PC-3 (cell line): ENCODE results near the gene ZER1.

Experiments used
- CTCF ChIP-seq: fragments of 300-600 bp; sonication (generic); conservative IDR thresholded peaks from 2 replicates; pipeline ENCODE4 v1.5.1; 2017; ENCODE audit warnings: antibody characterized with exemption, low read depth, mild to moderate bottlenecking, low read length
- EZH2 ChIP-seq: fragments of 300-600 bp; sonication (generic); IDR thresholded peaks from one replicate; pipeline ENCODE4 v1.6.1; 2017; ENCODE audit warnings: antibody characterized with exemption, mild to moderate bottlenecking, low read length; ENCODE audit not compliant: unreplicated experiment
- EZH2phosphoT487 ChIP-seq: fragments of 300-600 bp; sonication (generic); IDR thresholded peaks from 2 replicates; pipeline ENCODE4 v1.6.1; 2018; ENCODE audit warnings: mild to moderate bottlenecking, antibody characterized with exemption, low read length, borderline replicate concordance

GRCh38 chr9:128684065-128684324 is 87.7 kb downstream of the ZER1 start:
- TF ChIP-seq CTCF (no peak), EZH2 (no peak), EZH2phosphoT487 (no peak)
